ENCODE data around the gene MARK2.

Gene MARK2

GRCh38 chr11:63907808-63908530 is 69.1 kb downstream of the MARK2 start:
- peak in 18 of 58 donors; percentile 24 to 76 (median 44) for DNase-seq

GRCh38 chr11:63908631-63909401 is 69.9 kb downstream of the MARK2 start:
- DNase-seq, result peak in 2 of 58 donors; percentile 14 to 42

GRCh38 chr11:63909591-63910506 is 70.9 kb downstream of the MARK2 start:
- DNase-seq, result peak in 1 of 58 donors; percentile 39

GRCh38 chr11:63910675-63911074 is 71.8 kb downstream of the MARK2 start:
- DNase-seq, result no peak

GRCh38 chr11:63911440-63911839 is 72.5 kb downstream of the MARK2 start:
- no peak for DNase-seq

- no peak for DNase-seq
These were observed 73.0 kb downstream of the MARK2 start for GRCh38 chr11:63911876-63912275.

- no peak for DNase-seq
These were observed 73.8 kb downstream of the MARK2 start for GRCh38 chr11:63912678-63913077.

- DNase-seq, result no peak
These were observed 75.2 kb downstream of the MARK2 start for GRCh38 chr11:63913866-63914830.

GRCh38 chr11:63914896-63915691 is 76.2 kb downstream of the MARK2 start:
- DNase-seq, result peak in 3 of 58 donors; percentile 16 to 34 (median 29)

- peak in 25 of 58 donors; percentile 18 to 67 (median 38) for DNase-seq
These were observed 77.3 kb downstream of the MARK2 start for GRCh38 chr11:63915961-63916836.

- DNase-seq, result peak in 54 of 58 donors; percentile 42 to 91 (median 80)
These were observed 78.2 kb downstream of the MARK2 start, which contains the start of gene RCOR2 for GRCh38 chr11:63916837-63917691. TSS of gene RCOR2 (minus strand) at chr11:63917164. CDS start at chr11:63916456, 708 bp downstream.

- DNase-seq, result peak in 53 of 58 donors; percentile 37 to 90 (median 74)
These were observed 79.0 kb downstream of the MARK2 start for GRCh38 chr11:63917692-63918506.

- peak in 6 of 58 donors; percentile 43 to 64 (median 50) for DNase-seq
These were observed 79.7 kb downstream of the MARK2 start for GRCh38 chr11:63918507-63919191.

- DNase-seq, result peak in 32 of 58 donors; percentile 27 to 76 (median 50)
These were observed 80.6 kb downstream of the MARK2 start for GRCh38 chr11:63919267-63920125.
